GM18873 (cell line): ENCODE measurements around the gene TRPM5.
"Not testable (repeated sequence)": the region's sequence is repeated elsewhere in the genome, so short reads cannot be mapped to it uniquely, and the experiment has no call there.

Experiments used
- ATAC-seq: cut with Tn5 transposase; IDR thresholded peaks from one replicate; pipeline ENCODE4 v1.9.1; 2021; ENCODE audit warnings: mild to moderate bottlenecking, moderate library complexity, moderate number of reproducible peaks; ENCODE audit not compliant: unreplicated experiment, low FRiP score

TRPM5 gene

GRCh38 chr11:2443881-2444820 lies at the start of gene TRPM5:
Gene TRPM5 (minus strand): TSS chr11:2444514. CDS start chr11:2423036, 21,478 bp downstream.
- no peak for ATAC-seq

- no peak for ATAC-seq
Observed at GRCh38 chr11:2489083-2489482, 44.8 kb upstream of the TRPM5 start.

GRCh38 chr11:2488004-2488403 lies 43.7 kb upstream of the TRPM5 start:
- no peak for ATAC-seq

GRCh38 chr11:2484576-2485125 lies 40.3 kb upstream of the TRPM5 start:
- no peak for ATAC-seq

GRCh38 chr11:2483426-2483825 lies 39.1 kb upstream of the TRPM5 start:
- ATAC-seq = no peak

GRCh38 chr11:2482745-2483144 lies 38.4 kb upstream of the TRPM5 start:
- no peak for ATAC-seq

GRCh38 chr11:2482204-2482603 lies 37.9 kb upstream of the TRPM5 start:
- ATAC-seq = no peak

- no peak for ATAC-seq
Observed at GRCh38 chr11:2481253-2481652, 36.9 kb upstream of the TRPM5 start.

- no peak for ATAC-seq
Observed at GRCh38 chr11:2480874-2481220, 36.5 kb upstream of the TRPM5 start.

GRCh38 chr11:2480067-2480873 lies 36.0 kb upstream of the TRPM5 start:
- not testable (repeated sequence) for ATAC-seq

GRCh38 chr11:2477936-2478335 lies 33.6 kb upstream of the TRPM5 start:
- ATAC-seq = no peak

- no peak for ATAC-seq
Observed at GRCh38 chr11:2477254-2477653, 32.9 kb upstream of the TRPM5 start.

GRCh38 chr11:2475136-2475918 lies 31.0 kb upstream of the TRPM5 start:
- no peak for ATAC-seq

GRCh38 chr11:2474059-2474901 lies 30.0 kb upstream of the TRPM5 start:
- no peak for ATAC-seq

- ATAC-seq = no peak
Observed at GRCh38 chr11:2473361-2474058, 29.2 kb upstream of the TRPM5 start.

- no peak for ATAC-seq
Observed at GRCh38 chr11:2472428-2473186, 28.3 kb upstream of the TRPM5 start.

GRCh38 chr11:2471804-2472096 lies 27.4 kb upstream of the TRPM5 start:
- ATAC-seq = no peak

GRCh38 chr11:2471048-2471803 lies 26.9 kb upstream of the TRPM5 start:
- ATAC-seq = no peak
